Activated CD4-positive, CD25-positive, alpha-beta regulatory T cell treated with anti-CD3 and anti-CD28 coated beads, Interleukin-2, amount 50 U/mL, for 16 hours (primary cell): ENCODE data around the gene TSPOAP1.

Experiments used
- DNase-seq: peaks from one replicate; pipeline ENCODE4 v3.0.0-alpha.2; 2020; ENCODE audit warnings: low read depth, low spot score

Gene TSPOAP1

DNA sequence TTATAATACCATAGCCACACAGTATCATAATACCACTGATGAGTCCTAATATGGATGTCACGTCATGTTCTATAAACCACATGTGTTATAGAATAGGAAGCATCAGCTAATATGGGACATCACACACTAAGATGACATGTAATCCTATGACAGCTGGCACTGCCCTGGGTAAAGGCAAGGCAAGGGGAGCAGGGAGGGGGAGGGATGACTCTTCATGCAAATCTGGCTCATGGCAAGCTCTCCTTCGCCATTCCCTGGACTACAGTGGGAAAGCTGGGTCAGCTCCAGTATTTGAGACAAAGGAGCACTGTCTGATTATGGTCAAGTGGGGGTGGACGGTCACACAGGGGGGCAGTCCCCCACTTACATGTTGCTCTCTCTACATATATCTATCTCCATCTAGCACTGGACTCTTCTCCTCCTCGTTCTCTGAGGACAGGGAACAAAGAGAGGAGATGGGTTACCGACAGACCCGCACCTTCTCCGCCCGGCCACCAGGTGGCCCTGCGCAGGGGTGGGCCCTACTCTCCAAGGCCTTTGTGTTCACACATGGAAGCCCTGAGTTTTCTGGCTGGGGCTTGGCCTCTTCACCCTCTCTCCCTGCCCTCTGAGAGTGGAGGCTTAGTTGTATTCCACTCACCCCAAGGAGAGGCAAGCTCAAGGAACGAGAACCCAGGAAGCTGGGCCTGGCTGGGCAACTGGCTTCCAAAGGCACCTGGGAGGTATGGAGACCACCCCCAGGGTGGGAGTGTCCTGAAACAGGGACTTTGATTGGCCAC is 24.4 kb downstream of the TSPOAP1 start:
- DNase-seq: no peak

DNA sequence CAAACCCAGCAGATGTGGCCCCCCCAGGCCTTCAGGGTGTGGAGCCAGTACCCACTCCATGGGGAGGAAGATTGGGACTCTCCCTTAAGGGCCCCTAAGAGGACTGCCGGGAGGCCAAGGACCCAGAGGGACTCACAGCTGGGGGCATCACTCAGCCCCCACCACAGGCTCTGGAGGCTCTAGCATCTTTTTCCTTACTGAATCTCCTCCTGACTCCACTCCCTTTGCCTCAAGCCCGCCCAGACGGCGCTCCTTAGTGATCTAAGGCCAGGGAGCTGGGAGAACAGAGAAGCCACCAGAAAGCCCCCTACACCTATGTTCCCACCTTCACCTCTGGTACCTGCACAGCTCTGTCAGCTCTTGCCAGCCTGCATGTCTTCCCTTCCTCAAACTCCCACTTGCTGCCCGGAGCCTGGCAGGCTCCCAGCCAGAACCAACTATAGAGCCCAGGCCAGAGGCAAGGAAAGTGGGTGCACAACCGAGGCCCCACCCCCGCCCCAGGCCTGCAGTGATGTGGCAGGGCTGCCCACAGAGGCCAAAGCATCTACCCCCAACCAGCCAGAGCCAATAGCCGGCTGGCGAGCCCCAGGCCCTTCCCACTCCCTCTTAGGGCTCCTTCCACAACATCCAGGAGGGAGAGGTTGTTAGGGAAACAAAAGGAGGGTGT is 25.5 kb downstream of the TSPOAP1 start:
- no peak for DNase-seq

DNA sequence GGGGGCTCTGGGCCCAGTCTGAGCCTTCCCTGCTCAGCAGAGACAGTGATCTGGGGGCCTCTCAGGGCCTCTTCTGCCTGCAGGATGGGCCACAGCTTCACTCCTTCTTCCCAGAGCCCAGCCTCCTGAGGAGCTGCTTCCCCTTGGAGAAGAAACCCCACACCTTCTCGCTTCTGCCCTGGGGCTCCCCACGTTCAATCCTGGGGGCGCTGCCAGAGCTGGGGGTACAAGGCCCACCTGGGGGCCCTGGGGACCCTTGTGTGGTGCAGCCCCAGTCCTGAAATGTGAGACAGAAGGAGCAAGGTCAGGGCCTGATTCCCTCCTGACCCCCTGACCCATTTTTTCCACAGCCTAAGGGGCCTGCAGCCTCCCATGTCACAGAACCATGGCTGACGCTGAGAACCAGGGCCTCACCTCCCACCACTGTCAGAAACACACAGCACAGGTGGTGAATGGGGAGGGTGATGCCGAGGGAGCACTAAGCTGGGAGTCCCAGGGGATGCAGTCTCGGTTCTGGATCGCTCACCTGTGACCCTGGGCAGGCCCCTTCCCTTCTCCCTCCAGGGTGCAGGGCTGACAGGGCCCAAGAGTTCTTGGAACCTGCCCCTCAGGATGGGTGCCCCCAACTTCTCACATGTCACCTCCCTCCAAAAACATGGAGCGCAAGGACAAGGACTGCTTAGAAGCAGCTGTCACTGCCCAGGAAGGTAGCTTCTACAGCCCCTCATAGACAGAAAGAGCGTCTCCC is 26.2 kb downstream of the TSPOAP1 start:
- no peak for DNase-seq

DNA sequence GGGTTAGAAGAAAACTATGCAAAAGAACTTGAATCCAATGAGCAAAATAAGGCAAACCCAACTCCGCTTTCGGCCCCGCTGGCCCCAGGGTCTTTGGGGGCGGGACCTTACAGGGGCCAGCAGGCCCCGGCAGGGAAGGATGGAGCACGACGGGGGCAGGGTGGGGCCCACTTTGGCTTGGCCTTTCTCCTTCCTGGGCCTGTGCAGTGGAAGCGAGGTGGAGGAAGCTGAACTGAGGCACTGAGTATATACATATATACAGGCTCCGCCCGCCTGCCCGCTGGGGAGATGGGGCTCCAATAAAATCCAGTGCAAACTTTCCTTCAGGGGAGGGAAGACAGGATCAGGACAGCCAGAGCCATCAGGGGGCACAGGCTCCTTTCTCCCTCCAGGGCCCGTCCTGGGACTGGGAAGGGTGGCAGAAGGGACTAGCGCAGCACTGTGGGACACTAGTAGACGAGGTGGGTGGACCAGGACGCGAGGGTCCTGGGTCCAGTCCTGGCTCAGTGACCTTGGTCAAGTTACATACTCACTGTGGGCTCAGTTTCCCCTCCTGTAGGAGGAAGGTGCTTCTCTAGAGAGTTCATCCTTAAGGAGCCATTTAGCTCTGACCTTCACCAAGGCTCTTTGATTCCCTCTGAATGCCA is 27.0 kb downstream of the TSPOAP1 start:
- DNase-seq: no peak

DNA sequence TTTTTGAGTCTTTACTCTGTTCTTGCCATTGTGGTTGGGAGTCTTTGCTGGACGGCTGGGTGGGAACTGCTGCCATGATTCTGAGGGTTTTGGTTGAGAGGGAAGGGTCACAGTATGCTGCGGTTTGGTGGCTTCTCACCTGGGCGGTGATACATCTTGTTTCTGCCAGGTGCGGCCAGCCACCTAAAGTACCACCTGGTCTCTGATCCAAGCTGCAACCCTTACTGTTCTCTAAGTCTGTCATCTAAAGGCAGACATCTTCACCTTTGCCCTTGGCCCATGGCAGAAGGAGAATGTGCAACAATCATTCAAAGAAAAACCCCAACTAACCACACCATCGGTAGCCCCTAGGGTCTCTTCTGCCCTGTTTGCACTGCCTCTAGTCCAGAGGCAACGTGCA is 28.3 kb downstream of the TSPOAP1 start:
- DNase-seq: no peak

DNA sequence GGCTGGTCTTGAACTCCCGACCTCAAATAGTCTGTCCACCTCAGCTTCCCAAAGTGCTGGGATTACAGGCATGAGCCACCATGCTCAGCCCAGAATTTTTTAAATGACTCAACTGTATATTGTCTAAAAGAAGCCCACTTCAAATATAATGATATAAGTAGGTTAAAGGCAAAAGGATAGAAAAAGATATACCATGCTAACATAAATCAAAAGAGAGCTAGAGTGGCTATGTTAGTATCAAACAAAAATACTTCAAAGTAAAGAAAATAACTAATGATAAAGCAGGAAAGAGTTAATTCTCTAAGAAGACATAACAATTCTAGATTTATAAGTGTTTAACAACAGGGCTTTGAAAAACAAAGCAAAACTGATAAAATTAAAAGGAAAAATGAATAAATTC is 34.6 kb downstream of the TSPOAP1 start:
- DNase-seq: no peak

DNA sequence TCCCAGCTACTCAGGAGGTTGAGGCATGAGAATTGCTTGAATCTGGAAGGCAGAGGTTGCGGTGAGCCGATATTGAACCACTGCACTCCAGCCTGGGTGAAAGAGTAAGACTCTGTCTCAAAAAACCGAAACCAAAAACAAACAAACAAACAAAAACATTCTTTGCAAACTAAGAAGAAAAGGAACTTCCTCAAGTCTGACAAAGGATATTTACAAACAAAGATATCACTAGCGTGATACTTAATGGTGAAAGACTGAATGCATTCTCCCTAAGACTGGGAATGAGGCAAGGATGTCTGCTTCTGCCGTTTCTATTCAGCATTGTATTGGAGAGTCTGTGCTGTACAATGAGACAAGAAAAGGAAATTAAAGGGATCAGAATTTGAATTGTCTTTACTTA is 37.3 kb downstream of the TSPOAP1 start:
- no peak for DNase-seq

DNA sequence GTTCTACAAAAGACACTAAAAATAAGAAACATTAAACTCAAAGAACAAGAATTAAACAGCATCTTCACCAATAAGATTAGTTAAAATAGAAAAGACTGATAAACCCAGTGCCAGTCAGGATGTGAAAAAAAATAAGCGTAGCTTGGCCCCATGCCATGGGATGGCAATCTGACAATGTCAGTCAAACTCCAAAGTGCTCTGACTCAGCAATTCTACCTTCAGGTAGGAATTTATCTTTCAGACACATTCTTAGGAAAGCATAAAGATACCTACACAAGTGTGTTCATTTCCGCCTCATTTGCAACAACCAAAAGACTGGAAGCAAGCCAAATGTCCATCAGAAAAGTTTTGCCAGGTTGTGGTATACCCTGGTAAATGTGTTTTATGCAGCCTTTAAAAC is 38.7 kb downstream of the TSPOAP1 start:
- no peak for DNase-seq

DNA sequence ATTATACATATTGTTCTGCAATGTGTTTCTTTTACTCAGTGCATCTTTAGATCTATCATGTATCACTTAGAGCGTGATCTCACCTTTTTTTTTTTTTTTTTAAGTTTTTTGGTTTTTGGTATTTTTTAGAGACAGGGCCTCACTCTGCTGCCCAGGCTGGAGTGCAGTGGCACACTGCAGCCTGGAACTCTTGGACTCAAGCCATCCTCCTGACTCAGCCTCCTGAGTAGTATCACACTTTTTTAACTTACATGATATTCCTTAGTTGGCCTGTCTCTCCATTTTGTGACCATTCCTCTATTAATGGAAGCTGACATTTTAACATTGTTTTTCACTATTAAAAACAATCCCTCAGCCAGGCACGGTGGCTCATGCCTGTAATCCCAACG is 43.2 kb downstream of the TSPOAP1 start:
- no peak for DNase-seq

DNA sequence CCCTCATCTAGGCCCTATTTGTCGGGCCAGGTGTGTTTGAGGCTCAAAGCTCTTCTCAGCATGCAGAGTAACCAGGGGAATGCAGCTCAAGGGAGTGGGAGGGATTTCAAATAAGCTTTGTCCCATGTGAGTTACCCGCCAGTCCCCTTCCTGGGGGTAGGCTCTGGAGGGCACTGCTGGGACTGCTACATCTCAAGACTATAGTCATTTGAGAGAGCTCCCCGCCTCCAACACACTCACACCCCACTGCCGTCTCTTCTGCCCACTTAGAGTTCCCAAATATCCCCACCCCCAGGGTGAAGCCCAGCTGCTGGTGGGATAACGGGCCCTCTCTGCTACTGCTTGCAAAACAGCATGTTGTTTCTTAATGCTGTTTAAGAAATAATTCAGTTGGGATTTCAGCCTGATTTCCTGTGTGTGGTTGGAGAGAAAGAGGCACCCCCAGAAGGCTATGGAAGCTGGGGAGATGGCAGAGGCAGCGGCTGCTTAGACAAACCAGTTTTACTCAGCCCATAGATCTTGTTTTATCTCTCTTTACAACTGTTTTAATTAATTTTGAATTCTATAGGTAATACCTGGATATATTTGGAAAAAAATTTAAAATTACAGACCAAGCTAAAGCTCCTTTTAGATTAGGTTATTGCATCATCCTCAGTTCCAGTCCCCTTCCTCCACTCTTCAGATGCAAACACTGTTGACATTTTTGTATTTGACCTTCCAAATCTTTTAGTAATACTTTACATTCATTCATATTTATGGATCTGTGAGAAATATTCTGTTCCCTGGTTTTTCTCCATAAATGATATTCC is 43.8 kb downstream of the TSPOAP1 start:
- no peak for DNase-seq

DNA sequence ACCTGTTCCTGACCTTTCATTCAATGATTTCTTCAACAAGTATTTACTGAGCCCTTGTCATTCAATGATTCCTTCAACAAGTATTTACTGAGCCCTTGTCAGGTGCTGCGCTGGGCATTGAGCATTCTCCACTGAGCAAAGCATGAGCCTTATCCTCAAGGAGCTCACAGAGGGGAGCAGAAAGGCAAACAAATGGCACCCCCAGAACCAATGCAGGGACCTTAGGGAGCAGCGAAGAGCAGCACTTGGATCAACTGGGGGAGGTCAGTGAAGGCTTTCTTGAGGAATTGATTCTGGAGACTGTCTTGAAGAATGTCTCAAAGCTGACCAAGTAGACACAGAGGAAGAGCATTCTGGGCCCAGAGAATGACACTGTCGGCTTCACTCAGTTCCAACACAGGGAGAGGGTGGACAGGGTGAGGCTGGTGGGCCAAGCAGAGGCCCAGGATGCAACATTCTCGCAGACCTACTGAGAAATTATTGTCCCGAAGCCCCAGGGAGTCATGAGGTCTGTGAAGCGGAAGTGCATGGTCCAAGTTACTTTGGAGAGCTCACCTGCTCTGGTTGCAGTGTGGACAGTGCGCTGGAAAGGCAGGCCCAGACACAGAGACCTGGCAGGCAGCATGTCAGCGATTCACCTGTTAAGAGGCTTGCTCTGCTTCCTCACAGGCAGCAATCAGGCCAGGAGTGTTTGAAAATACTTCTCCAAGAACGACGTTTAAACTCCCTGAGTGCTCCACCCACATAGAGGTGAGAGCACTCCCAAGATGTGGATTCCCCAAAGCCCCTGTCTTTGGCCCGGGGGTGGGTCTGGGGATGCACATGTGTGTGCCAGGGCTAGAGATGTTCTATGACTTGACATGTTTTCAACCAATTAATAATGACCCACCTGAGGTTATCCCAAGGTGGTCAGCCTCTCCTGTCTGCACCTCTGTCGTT is 44.7 kb downstream of the TSPOAP1 start:
- no peak for DNase-seq

DNA sequence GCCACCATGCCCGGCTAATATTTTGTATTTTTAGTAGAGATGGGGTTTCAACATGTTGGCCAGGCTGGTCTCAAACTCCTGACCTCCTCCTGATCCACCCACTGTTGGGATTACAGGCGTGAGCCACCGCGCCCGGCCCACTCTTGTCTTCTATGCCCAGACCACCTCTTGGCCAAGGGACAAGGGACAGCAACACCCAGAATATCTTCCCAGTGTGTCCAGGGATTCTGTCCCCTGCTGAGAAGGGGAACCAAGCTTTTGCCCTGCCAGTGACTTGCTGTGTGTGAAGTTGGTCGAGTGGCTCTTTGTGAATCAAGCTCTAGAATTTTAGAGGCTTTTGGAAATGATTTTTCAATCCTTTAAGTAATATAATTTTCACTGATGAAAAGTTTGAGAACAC is 46.2 kb downstream of the TSPOAP1 start:
- DNase-seq: no peak

DNA sequence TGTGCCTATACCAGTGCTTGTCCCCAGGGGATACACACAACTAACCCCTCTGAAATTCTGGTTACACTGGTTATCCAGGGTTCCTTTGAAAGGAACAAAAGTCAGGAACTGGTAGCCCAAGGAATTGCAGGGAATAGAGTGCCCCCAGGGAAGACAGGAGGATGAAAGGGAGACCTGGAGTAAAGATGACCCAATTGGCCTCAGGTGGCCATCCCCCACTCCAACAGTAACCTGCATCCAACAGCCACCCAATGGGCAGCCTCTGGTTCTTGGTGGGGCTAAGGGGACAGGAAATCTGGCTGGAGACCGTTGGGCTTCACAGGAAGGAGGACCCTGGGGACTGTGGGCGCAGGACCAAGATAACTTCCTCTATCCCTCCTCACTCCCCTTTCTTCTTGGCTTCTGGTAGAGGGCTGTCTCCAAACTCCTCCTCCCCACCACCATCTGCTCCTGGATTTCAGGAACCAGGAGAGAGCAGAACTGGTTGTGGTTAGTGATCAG is 47.0 kb downstream of the TSPOAP1 start:
- DNase-seq: no peak

DNA sequence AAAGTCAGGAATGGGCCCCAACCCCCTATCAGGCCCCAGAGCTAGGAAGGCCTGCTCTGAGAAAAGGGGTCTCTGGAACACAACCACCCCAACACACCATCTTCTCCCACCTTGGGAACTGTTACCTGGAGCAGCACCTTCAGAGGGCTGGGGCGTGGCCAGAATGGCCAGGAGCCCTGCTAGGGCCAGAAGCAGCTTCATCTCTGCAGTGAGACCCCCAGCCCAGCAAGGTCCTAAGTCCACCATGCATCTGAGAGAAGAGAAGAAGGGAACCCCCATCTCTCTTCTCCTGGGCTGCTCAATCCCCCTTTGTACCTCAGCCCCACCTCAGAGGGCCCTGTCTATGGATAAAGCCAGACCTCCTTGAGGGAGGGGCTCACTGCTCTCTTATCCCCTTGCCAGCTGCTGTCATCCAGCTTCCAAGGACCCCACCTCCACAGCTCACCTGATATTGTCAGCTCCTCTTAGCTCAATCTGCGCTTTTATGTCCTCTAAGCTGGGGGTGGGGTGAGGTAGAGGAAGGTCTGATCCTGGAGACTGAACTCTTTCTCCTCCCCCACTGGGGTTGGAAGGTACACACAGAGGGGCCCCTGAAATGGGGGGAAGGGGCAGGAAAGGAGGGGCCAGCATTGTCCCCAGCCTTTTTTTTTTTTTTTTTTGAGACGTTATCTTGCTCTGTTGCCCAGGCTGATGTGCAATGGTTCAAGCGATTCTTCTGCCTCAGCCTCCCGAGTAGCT is 47.9 kb downstream of the TSPOAP1 start, which contains the start of gene MPO:
MPO (minus strand) TSS at position 456 of the 738 bp plus-strand sequence; CDS start at position 279, 177 bp downstream.
- DNase-seq: no peak

DNA sequence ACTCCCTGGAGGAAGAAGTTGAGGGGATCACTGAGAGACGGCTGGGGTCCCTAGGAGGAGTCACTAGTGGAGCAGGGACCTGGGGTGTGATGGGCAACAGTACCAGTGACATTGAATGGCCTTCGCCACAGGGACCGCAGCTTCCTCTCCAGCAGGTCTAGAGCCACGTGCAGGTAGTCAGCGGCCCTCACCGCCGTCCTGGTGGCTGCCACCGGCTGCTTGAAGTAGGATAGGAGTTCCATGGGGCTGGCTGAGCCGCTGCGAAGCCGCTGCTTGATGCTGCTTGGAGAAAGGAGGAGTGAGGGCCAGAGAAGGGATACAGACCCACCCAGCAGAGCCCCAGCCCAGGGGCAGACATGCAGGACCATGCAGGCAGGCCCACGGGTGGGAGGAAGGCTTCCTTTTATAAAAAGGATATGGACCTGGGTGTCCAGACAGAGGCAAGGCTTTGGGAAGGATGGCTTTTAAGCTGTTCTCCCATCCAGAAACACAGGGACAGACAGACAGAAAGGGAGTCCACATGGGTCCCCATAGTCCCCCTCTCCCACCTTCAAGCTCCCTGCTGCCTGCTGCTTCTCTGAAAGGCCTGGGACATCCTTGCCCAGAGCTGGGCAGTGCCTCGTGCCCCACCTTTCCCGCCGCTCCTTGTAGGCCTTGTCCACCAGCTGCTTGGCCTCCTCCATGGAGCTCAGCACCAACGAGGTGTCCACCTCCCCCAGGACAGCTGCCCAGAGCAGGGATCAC is 48.7 kb downstream of the TSPOAP1 start:
- DNase-seq: no peak

DNA sequence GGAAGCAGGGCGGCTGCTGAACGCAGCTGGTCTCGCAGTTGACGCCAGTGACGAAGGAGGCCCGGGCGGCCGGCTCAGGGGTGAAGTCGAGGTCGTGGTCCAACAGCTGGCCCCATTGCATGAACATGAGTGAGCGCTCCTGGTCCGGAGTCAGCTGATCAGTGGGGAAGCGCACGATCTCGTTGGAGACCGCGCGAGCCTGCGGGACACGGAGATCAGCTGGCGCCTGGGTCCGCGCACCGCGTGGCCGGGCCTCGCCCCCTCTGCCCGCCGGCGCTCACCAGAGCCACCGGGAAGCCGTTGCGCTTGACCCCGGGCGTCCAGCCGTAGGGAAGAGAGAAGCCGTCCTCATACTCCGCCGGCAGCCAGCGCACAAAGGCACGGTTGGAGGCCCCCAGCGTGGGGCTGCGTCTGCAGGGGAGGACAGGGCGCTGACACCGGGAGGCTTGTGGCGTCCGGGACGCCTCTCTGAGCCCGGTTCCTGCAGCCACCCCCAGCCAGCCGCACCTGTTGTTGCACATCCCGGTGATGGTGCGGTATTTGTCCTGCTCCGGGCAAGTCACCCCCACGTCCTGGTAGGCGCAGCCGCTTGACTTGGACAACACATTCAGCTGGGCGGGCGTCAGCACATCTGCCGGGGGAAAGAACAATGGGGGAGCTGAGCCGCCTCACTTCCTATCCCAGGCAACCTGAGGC is 49.4 kb downstream of the TSPOAP1 start:
- DNase-seq: no peak

DNA sequence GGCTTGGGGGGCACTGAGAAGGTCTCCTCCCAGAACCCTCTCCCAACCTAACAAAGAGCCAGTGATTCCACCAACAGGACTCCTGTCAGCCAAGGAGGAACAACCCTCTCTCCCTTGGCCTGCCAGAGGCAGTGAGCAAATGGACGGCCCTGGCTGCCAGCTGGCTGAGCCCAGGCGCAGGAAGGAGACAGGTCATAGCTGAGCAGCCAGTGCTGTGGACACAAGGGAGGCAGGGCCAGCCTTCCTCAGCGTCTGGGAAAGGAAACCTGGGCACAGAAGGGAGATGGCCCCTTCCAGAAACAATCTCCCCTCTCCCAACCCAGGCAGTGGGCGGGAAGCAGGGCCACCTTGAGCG is 50.0 kb downstream of the TSPOAP1 start:
- no peak for DNase-seq
